H1 (cell line): ENCODE measurements around the gene MAP4K4. TPM values are rescaled to one million over a fixed set of nuclear protein-coding genes. Genes with fewer than 3 reads are reported as not detected.
A peak's percentile ranks its signal among the peaks of the same experiment; 100 is the strongest.

ENCODE experiments used
- CTCF ChIA-PET: fragments of 300-600 bp; sonication (Branson Sonifier 250); formaldehyde crosslinking; loops from one replicate; lab custom pipeline; 2021; ENCODE audit not compliant: partially characterized antibody; lab: Charles Lee
- POLR2A ChIA-PET: fragments of 300-600 bp; sonication (Branson Sonifier 250); formaldehyde crosslinking; loops from one replicate; lab custom pipeline; 2021; ENCODE audit warnings: inconsistent platforms; ENCODE audit not compliant: partially characterized antibody; lab: Charles Lee
- DNase-seq, 2 experiments: peaks; one replicate each; pipeline versions ENCODE4 v3.0.0 to v3.0.0-alpha.2; 2010 to 2022; ENCODE audit warnings: low spot score in 2 of 2, low read depth in 1 of 2, mixed read lengths in 1 of 2
- FAIRE-seq: peaks from 2 replicates; lab custom pipeline; 2011; peaks lifted over from hg19 to GRCh38; lab: Jason Lieb, UNC
- H2AFZ ChIP-seq: 2 replicates; pipeline ENCODE4 v1.8.1; 2012; ENCODE audit warnings: low read length, inconsistent platforms
- H2AK5ac ChIP-seq: 2 replicates; pipeline ENCODE4 v1.6.1; 2013; ENCODE audit warnings: low read depth, low read length
- H2BK120ac ChIP-seq: replicated peaks from 2 replicates; pipeline ENCODE3; 2013; ENCODE audit warnings: low read depth, low read length, inconsistent platforms
- H2BK12ac ChIP-seq: 2 replicates; pipeline ENCODE4 v1.6.1; 2013; ENCODE audit warnings: low read depth, low read length
- H2BK15ac ChIP-seq: 2 replicates; pipeline ENCODE4 v1.6.1; 2013; ENCODE audit warnings: low read length
- H2BK20ac ChIP-seq: 2 replicates; pipeline ENCODE4 v1.6.1; 2013; ENCODE audit warnings: low read length
- H2BK5ac ChIP-seq: 2 replicates; pipeline ENCODE4 v1.6.1; 2013; ENCODE audit warnings: low read depth, low read length
- H3K14ac ChIP-seq: 2 replicates; pipeline ENCODE4 v1.6.1; 2013; ENCODE audit warnings: inconsistent platforms; ENCODE audit not compliant: insufficient read length
- H3K18ac ChIP-seq: 2 replicates; pipeline ENCODE4 v1.6.1; 2013; ENCODE audit warnings: low read length; ENCODE audit errors: extremely low read depth
- H3K23ac ChIP-seq: 2 replicates; pipeline ENCODE4 v1.6.1; 2013; ENCODE audit warnings: inconsistent platforms; ENCODE audit not compliant: insufficient read length
- H3K23me2 ChIP-seq: 2 replicates; pipeline ENCODE4 v1.6.1; 2013; ENCODE audit warnings: low read depth, low read length
- H3K27ac ChIP-seq: 2 replicates; pipeline ENCODE4 v1.6.1; 2011; ENCODE audit warnings: low read depth, low read length, inconsistent platforms
- H3K27me3 ChIP-seq, 4 experiments: replicated peaks in 1 of 4; 1 replicate in 1 of 4; 2 replicates in 3 of 4; pipeline versions ENCODE4 v1.6.1 to v1.8.1; 2011 to 2013; ENCODE audit warnings: low read length in 3 of 4, mild to moderate bottlenecking in 3 of 4, inconsistent platforms in 2 of 4, mixed read lengths in 2 of 4, moderate library complexity in 1 of 4; ENCODE audit not compliant: control insufficient read depth in 3 of 4, insufficient read depth in 3 of 4; ENCODE audit errors: extremely low read depth in 1 of 4
- H3K36me3 ChIP-seq, 4 experiments: 2 replicates each; pipeline versions ENCODE4 v1.6.1 to v1.8.1; 2011 to 2013; ENCODE audit warnings: mild to moderate bottlenecking in 4 of 4, low read length in 3 of 4, moderate library complexity in 2 of 4, control low read depth in 1 of 4, inconsistent platforms in 1 of 4; ENCODE audit not compliant: insufficient read depth in 4 of 4, control insufficient read depth in 2 of 4
- H3K4ac ChIP-seq: replicated peaks from 2 replicates; pipeline ENCODE3; 2013; ENCODE audit warnings: low read length, low read depth, mixed read lengths, inconsistent platforms; ENCODE audit not compliant: insufficient read length
- H3K4me1 ChIP-seq, 4 experiments: replicated peaks in 1 of 4; 1 replicate in 1 of 4; 2 replicates in 3 of 4; pipeline versions ENCODE4 v1.6.1 to v1.8.1; 2011 to 2013; ENCODE audit warnings: low read length in 3 of 4, inconsistent platforms in 2 of 4, mixed read lengths in 1 of 4; ENCODE audit not compliant: insufficient read depth in 4 of 4, control insufficient read depth in 3 of 4
- H3K4me2 ChIP-seq, 2 experiments: 2 replicates each; pipeline versions ENCODE4 v1.6.1 to v1.8.1; 2011 to 2013; ENCODE audit warnings: low read depth in 2 of 2, low read length in 2 of 2, control low read depth in 1 of 2, inconsistent platforms in 1 of 2, mild to moderate bottlenecking in 1 of 2; ENCODE audit not compliant: insufficient read depth in 1 of 2
- H3K4me3 ChIP-seq, 4 experiments: fragments of 200-600, 300-600 bp in 1 of 4; sonication (generic), shearing (Covaris generic), sonication (Bioruptor Twin) in 1 of 4; 2 replicates each; pipeline versions ENCODE4 v1.5.1 to v1.8.1; 2011 to 2016; ENCODE audit warnings: low read length in 4 of 4, low read depth in 3 of 4, control low read depth in 2 of 4, inconsistent platforms in 2 of 4, mild to moderate bottlenecking in 2 of 4, mixed read lengths in 1 of 4, moderate library complexity in 1 of 4; ENCODE audit not compliant: insufficient read depth in 2 of 4; ENCODE audit errors: extremely low read depth in 1 of 4
- H3K56ac ChIP-seq: replicated peaks from 2 replicates; pipeline ENCODE3; 2013; ENCODE audit warnings: low read depth, mild to moderate bottlenecking, mixed read lengths, low read length, inconsistent platforms; ENCODE audit not compliant: insufficient read length
- H3K79me1 ChIP-seq: 2 replicates; pipeline ENCODE4 v1.6.1; 2013; ENCODE audit warnings: low read depth, low read length, control low read depth
- H3K79me2 ChIP-seq, 2 experiments: 2 replicates each; pipeline versions ENCODE4 v1.6.1 to v1.8.1; 2012 to 2013; ENCODE audit warnings: low read length in 2 of 2, mild to moderate bottlenecking in 2 of 2, inconsistent platforms in 1 of 2; ENCODE audit not compliant: insufficient read depth in 2 of 2, control insufficient read depth in 1 of 2
- H3K9ac ChIP-seq, 4 experiments: replicated peaks in 1 of 4; 1 replicate in 1 of 4; 2 replicates in 3 of 4; pipeline versions ENCODE4 v1.6.1 to v1.8.1; 2011 to 2013; ENCODE audit warnings: low read depth in 3 of 4, low read length in 3 of 4, control low read depth in 2 of 4, mild to moderate bottlenecking in 2 of 4, moderate library complexity in 2 of 4, inconsistent platforms in 1 of 4; ENCODE audit errors: extremely low read depth in 1 of 4
- H3K9me3 ChIP-seq, 2 experiments: 2 replicates each; pipeline versions ENCODE4 v1.6.1 to v1.8.1; 2012 to 2013; ENCODE audit warnings: mild to moderate bottlenecking in 2 of 2, moderate library complexity in 2 of 2, control low read depth in 1 of 2, inconsistent platforms in 1 of 2, low read depth in 1 of 2, low read length in 1 of 2, mixed read lengths in 1 of 2; ENCODE audit not compliant: insufficient read depth in 2 of 2
- H4K20me1 ChIP-seq, 2 experiments: replicated peaks in 1 of 2; 2 replicates each; pipeline versions ENCODE3 to v1.8.1; 2011 to 2013; ENCODE audit warnings: inconsistent platforms in 2 of 2, low read length in 2 of 2, mild to moderate bottlenecking in 1 of 2; ENCODE audit not compliant: insufficient read depth in 2 of 2, control insufficient read depth in 1 of 2
- H4K5ac ChIP-seq: 2 replicates; pipeline ENCODE4 v1.6.1; 2013; ENCODE audit warnings: low read length, low read depth, mixed read lengths, inconsistent platforms; ENCODE audit not compliant: insufficient read length
- H4K8ac ChIP-seq: 2 replicates; pipeline ENCODE4 v1.8.0; 2013; ENCODE audit warnings: mild to moderate bottlenecking, moderate library complexity, low read length, inconsistent platforms; ENCODE audit not compliant: insufficient read depth; ENCODE audit errors: extremely low read depth
- H4K91ac ChIP-seq: replicated peaks from 2 replicates; pipeline ENCODE3; 2013; ENCODE audit warnings: low read length, mixed read lengths, inconsistent platforms; ENCODE audit not compliant: insufficient read length
- CEBPB ChIP-seq: IDR thresholded peaks from 2 replicates; pipeline ENCODE4 v1.6.1; 2012; ENCODE audit warnings: low read depth, low read length
- CHD2 ChIP-seq: IDR thresholded peaks from 2 replicates; pipeline ENCODE4 v1.6.1; 2012; ENCODE audit warnings: low read length, improper control_type of control experiment
- POLR2AphosphoS5 ChIP-seq: IDR thresholded peaks from 2 replicates; pipeline ENCODE4 v1.6.1; 2011; ENCODE audit warnings: low read depth, low read length
- POU5F1 ChIP-seq: IDR thresholded peaks from 2 replicates; pipeline ENCODE4 v1.6.1; 2011; ENCODE audit warnings: low read depth, mild to moderate bottlenecking, low read length, moderate library complexity
- TEAD4 ChIP-seq: IDR thresholded peaks from 2 replicates; pipeline ENCODE4 v1.6.1; 2012; ENCODE audit warnings: low read depth, low read length, inconsistent platforms, mixed read lengths
- YY1 ChIP-seq: IDR thresholded peaks from 2 replicates; pipeline ENCODE4 v1.6.1; 2011; ENCODE audit warnings: low read depth, mild to moderate bottlenecking, low read length
- ZNF274 ChIP-seq: IDR thresholded peaks from 2 replicates; pipeline ENCODE4 v1.7.0; 2012; ENCODE audit warnings: low read length, borderline replicate concordance; ENCODE audit errors: extremely low read depth
- WGBS, 2 experiments: shearing (Covaris generic) in 1 of 2; methylation state at CpG; one replicate each; pipeline versions ENCODE4 v1.1.6 to v1.1.7; 2013 to 2015; ENCODE audit warnings: low lambda C conversion rate in 2 of 2, mixed read lengths in 2 of 2, inconsistent platforms in 1 of 2, low coverage in 1 of 2, missing lambda C conversion rate in 1 of 2; ENCODE audit not compliant: insufficient replicate concordance in 2 of 2, insufficient coverage in 1 of 2, insufficient read length in 1 of 2; ENCODE audit errors: extremely low coverage in 1 of 2, missing lambda C conversion rate in 1 of 2; 5-methylcytosine and 5-hydroxymethylcytosine counted together
- polyA plus RNA-seq, 7 experiments: library from polyadenylated mRNA; depleted of rRNA in 3 of 7; stranded (reverse) in 5 of 7; unstranded in 2 of 7; fragments of >200 nt in 5 of 7; fragments of 200-250 nt in 2 of 7; gene quantifications; 1 replicate in 5 of 7; 2 replicates in 1 of 7; 4 replicates in 1 of 7; pipeline versions ENCODE4 v1.2.1 to v1.2.3, GENCODE V29; 2011 to 2013; ENCODE audit warnings: missing spikeins in 2 of 7, mixed read lengths in 2 of 7
- total RNA-seq: library from RNA; stranded (reverse); fragmentation: NEBNext Ultra II Directional; extraction: Animal tissue kit (Norgen Biotek cat#: 25700); gene quantifications from 2 replicates; pipeline ENCODE4 v1.2.1, GENCODE V29; 2021

Gene MAP4K4
- total and polyA plus RNA-seq, 2 of the 8 experiments (the other 6 are each of a cell fraction or from before 2014, with no cell fraction given) = 53.2 to 138 TPM

DNA sequence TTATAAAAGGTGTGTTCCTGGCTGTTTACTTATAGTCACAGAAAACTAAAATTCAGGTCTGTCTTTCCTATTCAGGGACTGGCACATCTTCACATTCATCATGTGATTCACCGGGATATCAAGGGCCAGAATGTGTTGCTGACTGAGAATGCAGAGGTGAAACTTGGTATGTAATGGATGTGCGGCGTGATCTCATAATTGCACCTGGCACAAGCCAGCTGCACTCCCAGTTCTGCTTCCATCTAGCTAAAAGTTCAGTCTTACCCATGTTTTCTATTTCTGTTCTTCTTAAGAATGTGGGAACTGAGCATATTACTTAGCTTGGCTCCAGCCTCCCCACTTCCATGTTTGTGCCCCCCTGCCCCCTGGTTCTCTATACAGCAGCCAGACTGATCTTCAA is 131.9 kb downstream of the MAP4K4 start:
- H2AFZ ChIP-seq = no peak overlapping the region
- H3K27ac ChIP-seq = no peak overlapping the region
- no peak overlapping the region for H2BK15ac ChIP-seq
- no peaks in the 10 kb centered on the region for H3K79me1 ChIP-seq
- peaks cover 5 to 13% of the 10 kb centered on the region in 2 experiments for H4K20me1 ChIP-seq
- H3K18ac ChIP-seq = no peak overlapping the region
- no peak overlapping the region for H4K91ac ChIP-seq
- POLR2A ChIA-PET = no interaction called here
- 94% methylated on average over 3 of the region's 3 CpGs; no CpG with 5 or more reads in 1 of the 2 experiments for WGBS, 2 experiments
- no peak overlapping the region for H3K4me3 ChIP-seq
- no peaks in the 10 kb centered on the region for H3K23me2 ChIP-seq
- no peak overlapping the region for H3K14ac ChIP-seq
- TF ChIP-seq POLR2AphosphoS5 (peak; percentile 20; the same call in 1 of the 2 replicates), YY1 (no peak), CEBPB (no peak), POU5F1 (no peak), CHD2 (no peak), ZNF274 (no peak), TEAD4 (no peak)
- CTCF ChIA-PET = interaction anchor here (0.7 to 5.9 kb wide), 6 partner anchors 14 to 410 kb away, joined by 3 to 37 read pairs (median 3); no protein-coding TSS in a partner anchor
- no peak overlapping the region for H2BK5ac ChIP-seq
- no peak overlapping the region for H3K9ac ChIP-seq
- no peaks in the 10 kb centered on the region for H3K9me3 ChIP-seq
- no peak overlapping the region for H3K4me2 ChIP-seq
- no peak overlapping the region for H2BK12ac ChIP-seq
- H3K27me3 ChIP-seq = no peaks in the 10 kb centered on the region
- FAIRE-seq (no peak), DNase-seq (no peak)
- peaks cover 2 to 54% (median 38%) of the 10 kb centered on the region in 4 experiments; a peak in 6 of 8 replicates for H3K36me3 ChIP-seq
- H3K56ac ChIP-seq = no peak overlapping the region
- peaks cover 0 to 3% of the 10 kb centered on the region in 2 experiments; a peak in 1 of 4 replicates for H3K79me2 ChIP-seq
- no peak overlapping the region for H3K4ac ChIP-seq
- no peak overlapping the region for H2AK5ac ChIP-seq
- no peak overlapping the region for H2BK20ac ChIP-seq
- no peak overlapping the region for H3K23ac ChIP-seq
- H3K4me1 ChIP-seq = peaks cover 0 to 3% (median 1%) of the 10 kb centered on the region in 4 experiments; a peak in 2 of 7 replicates
- H4K8ac ChIP-seq = no peak overlapping the region
- no peak overlapping the region for H4K5ac ChIP-seq
- no peak overlapping the region for H2BK120ac ChIP-seq
